HEK293 (cell line): ENCODE results near the gene MYO1E.

ENCODE experiments used
- CTCF ChIA-PET: fragments of 350-600 bp; formaldehyde crosslinking; extraction: SDS; loops from one replicate; lab custom pipeline; 2021; ENCODE audit warnings: antibody characterized with exemption; lab: Yijun Ruan, JAX
- POLR2A ChIA-PET: fragments of 300-600 bp; formaldehyde crosslinking; extraction: SDS; loops from one replicate; lab custom pipeline; 2020; ENCODE audit warnings: antibody characterized with exemption, inconsistent platforms; lab: Yijun Ruan, JAX
- H3K27ac ChIP-seq: fragments of 200-500 bp; sonication (Bioruptor generic); 2 replicates; pipeline ENCODE4 v1.5.1; 2014; ENCODE audit warnings: low read depth, low read length, control low read depth, inconsistent platforms; ENCODE audit errors: extremely low read depth
- H3K36me3 ChIP-seq, 2 experiments: fragments of 200-500 bp in 1 of 2; sonication (Bioruptor generic) in 1 of 2; 1 replicate in 1 of 2; 2 replicates in 1 of 2; pipeline ENCODE4 v1.5.1; 2014 to 2017; ENCODE audit warnings: inconsistent platforms in 2 of 2, low read length in 2 of 2; ENCODE audit not compliant: control insufficient read depth in 2 of 2, insufficient read depth in 1 of 2
- H3K4me1 ChIP-seq: fragments of 200-500 bp; sonication (Bioruptor generic); 2 replicates; pipeline ENCODE4 v1.5.1; 2014; ENCODE audit warnings: mild to moderate bottlenecking, low read length, inconsistent platforms; ENCODE audit not compliant: control insufficient read depth, insufficient read depth
- H3K4me3 ChIP-seq: 2 replicates; pipeline ENCODE4 v1.5.1; 2011; ENCODE audit warnings: low read depth, mild to moderate bottlenecking, control low read depth, low read length, moderate library complexity
- H3K9me3 ChIP-seq: fragments of 200-500 bp; sonication (Bioruptor generic); 2 replicates; pipeline ENCODE4 v1.5.1; 2014; ENCODE audit warnings: low read depth, low read length, inconsistent platforms; ENCODE audit not compliant: control insufficient read depth, insufficient read depth
- CTCF ChIP-seq: fragments of 450-650 bp; formaldehyde crosslinking; IDR thresholded peaks from 2 replicates; pipeline ENCODE4 v1.5.1; 2016; ENCODE audit warnings: missing biosample characterization, missing genetic modification characterization
- GLIS1 ChIP-seq: fragments of 450-650 bp; formaldehyde crosslinking; IDR thresholded peaks from 2 replicates; pipeline ENCODE4 v1.5.1; 2016; ENCODE audit warnings: missing biosample characterization, missing genetic modification characterization
- KLF17 ChIP-seq: fragments of 450-650 bp; formaldehyde crosslinking; IDR thresholded peaks from 2 replicates; pipeline ENCODE4 v1.5.1; 2016; ENCODE audit warnings: missing biosample characterization, missing genetic modification characterization
- KLF8 ChIP-seq: fragments of 450-650 bp; formaldehyde crosslinking; IDR thresholded peaks from 2 replicates; pipeline ENCODE4 v1.5.1; 2016; ENCODE audit warnings: missing biosample characterization, missing genetic modification characterization
- SCRT2 ChIP-seq: fragments of 450-650 bp; formaldehyde crosslinking; IDR thresholded peaks from 2 replicates; pipeline ENCODE4 v1.5.1; 2016; ENCODE audit warnings: missing biosample characterization, missing genetic modification characterization
- SP7 ChIP-seq: fragments of 450-650 bp; formaldehyde crosslinking; IDR thresholded peaks from 2 replicates; pipeline ENCODE4 v1.5.1; 2016; ENCODE audit warnings: missing biosample characterization, missing genetic modification characterization
- ZBTB1 ChIP-seq: fragments of 450-650 bp; formaldehyde crosslinking; IDR thresholded peaks from 2 replicates; pipeline ENCODE4 v1.5.1; 2016; ENCODE audit warnings: missing biosample characterization, missing genetic modification characterization
- ZNF23 ChIP-seq: fragments of 450-650 bp; formaldehyde crosslinking; IDR thresholded peaks from 2 replicates; pipeline ENCODE4 v1.5.1; 2016; ENCODE audit warnings: missing biosample characterization, missing genetic modification characterization, borderline replicate concordance
- ZNF239 ChIP-seq: fragments of 450-650 bp; formaldehyde crosslinking; IDR thresholded peaks from 2 replicates; pipeline ENCODE4 v1.5.1; 2016; ENCODE audit warnings: missing biosample characterization, missing genetic modification characterization
- ZNF292 ChIP-seq: fragments of 450-650 bp; formaldehyde crosslinking; IDR thresholded peaks from 2 replicates; pipeline ENCODE4 v1.5.1; 2016; ENCODE audit warnings: low read depth, missing biosample characterization, missing genetic modification characterization, borderline replicate concordance
- ZNF548 ChIP-seq: fragments of 450-650 bp; formaldehyde crosslinking; IDR thresholded peaks from 2 replicates; pipeline ENCODE4 v1.5.1; 2016; ENCODE audit warnings: missing biosample characterization, missing genetic modification characterization
- ZNF629 ChIP-seq: fragments of 450-650 bp; formaldehyde crosslinking; IDR thresholded peaks from 2 replicates; pipeline ENCODE4 v1.5.1; 2017; ENCODE audit warnings: missing biosample characterization, missing genetic modification characterization
- ZNF677 ChIP-seq: fragments of 450-650 bp; IDR thresholded peaks from 2 replicates; pipeline ENCODE4 v1.5.0; 2018; ENCODE audit warnings: missing biosample characterization, mild to moderate bottlenecking, missing genetic modification characterization, moderate library complexity
- ZNF692 ChIP-seq: fragments of 450-650 bp; formaldehyde crosslinking; IDR thresholded peaks from 2 replicates; pipeline ENCODE4 v1.5.1; 2016; ENCODE audit warnings: missing biosample characterization, missing genetic modification characterization
- ZNF701 ChIP-seq: fragments of 450-650 bp; formaldehyde crosslinking; IDR thresholded peaks from 2 replicates; pipeline ENCODE4 v1.5.1; 2016; ENCODE audit warnings: missing biosample characterization, missing genetic modification characterization
- ZNF76 ChIP-seq: fragments of 450-650 bp; formaldehyde crosslinking; IDR thresholded peaks from 2 replicates; pipeline ENCODE4; 2016; ENCODE audit warnings: low read depth, missing biosample characterization, missing genetic modification characterization, borderline replicate concordance
- ZNF777 ChIP-seq: fragments of 450-650 bp; formaldehyde crosslinking; IDR thresholded peaks from 2 replicates; pipeline ENCODE4 v1.5.1; 2017; ENCODE audit warnings: missing biosample characterization, missing genetic modification characterization, borderline replicate concordance
- TF ChIP-seq, protein P1 (sequence below): fragments of 450-650 bp; formaldehyde crosslinking; IDR thresholded peaks from 2 replicates; pipeline ENCODE4 v1.5.1; 2016; ENCODE audit warnings: missing biosample characterization, missing genetic modification characterization, borderline replicate concordance
- TF ChIP-seq, protein P2 (sequence below): fragments of 450-650 bp; formaldehyde crosslinking; IDR thresholded peaks from 2 replicates; pipeline ENCODE4 v1.5.1; 2016; ENCODE audit warnings: missing biosample characterization, missing genetic modification characterization, low read depth
- TF ChIP-seq, protein P3 (sequence below): fragments of 450-650 bp; formaldehyde crosslinking; IDR thresholded peaks from 2 replicates; pipeline ENCODE4 v1.5.1; 2016; ENCODE audit warnings: missing biosample characterization, missing genetic modification characterization
- TF ChIP-seq, protein P4 (sequence below): fragments of 450-650 bp; formaldehyde crosslinking; IDR thresholded peaks from 2 replicates; pipeline ENCODE4 v1.5.1; 2017; ENCODE audit warnings: missing biosample characterization, missing genetic modification characterization

Gene MYO1E

DNA sequence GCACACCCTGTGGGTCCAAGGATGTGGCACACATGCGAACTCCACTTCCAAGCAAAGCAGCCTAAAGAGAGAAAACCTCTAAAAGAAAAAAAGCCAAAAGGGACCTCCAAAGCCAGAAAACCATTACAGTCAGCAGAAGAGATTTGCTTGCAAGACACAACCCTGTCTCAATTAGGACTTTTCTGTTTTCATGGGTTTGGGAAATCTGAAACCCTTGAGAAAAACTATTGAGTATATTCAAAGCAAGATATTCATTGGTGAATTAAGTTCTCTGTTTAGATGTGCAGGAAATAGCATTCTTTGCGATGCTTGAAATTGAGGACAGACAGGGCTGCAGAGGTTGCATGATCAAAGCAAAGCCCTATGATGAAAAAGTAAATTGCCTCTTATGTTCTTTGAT lies 176.3 kb downstream of the MYO1E start:
- TF ChIP-seq GLIS1 (tag by site-specific recombination) (no peak), ZNF629 (tag by site-specific recombination) (no peak), SP7 (tag by site-specific recombination) (no peak), ZNF76 (tag by site-specific recombination) (no peak), ZNF777 (tag by site-specific recombination) (no peak)
- TF ChIP-seq, protein P1, sequence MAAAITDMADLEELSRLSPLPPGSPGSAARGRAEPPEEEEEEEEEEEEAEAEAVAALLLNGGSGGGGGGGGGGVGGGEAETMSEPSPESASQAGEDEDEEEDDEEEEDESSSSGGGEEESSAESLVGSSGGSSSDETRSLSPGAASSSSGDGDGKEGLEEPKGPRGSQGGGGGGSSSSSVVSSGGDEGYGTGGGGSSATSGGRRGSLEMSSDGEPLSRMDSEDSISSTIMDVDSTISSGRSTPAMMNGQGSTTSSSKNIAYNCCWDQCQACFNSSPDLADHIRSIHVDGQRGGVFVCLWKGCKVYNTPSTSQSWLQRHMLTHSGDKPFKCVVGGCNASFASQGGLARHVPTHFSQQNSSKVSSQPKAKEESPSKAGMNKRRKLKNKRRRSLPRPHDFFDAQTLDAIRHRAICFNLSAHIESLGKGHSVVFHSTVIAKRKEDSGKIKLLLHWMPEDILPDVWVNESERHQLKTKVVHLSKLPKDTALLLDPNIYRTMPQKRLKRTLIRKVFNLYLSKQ (tag by site-specific recombination), result no peak
- TF ChIP-seq, all 188 proteins: peak for 0
- no peak overlapping the region for H3K4me3 ChIP-seq
- ChIA-PET CTCF (no interaction called here), POLR2A (no interaction called here)
- H3K4me1 ChIP-seq, result peaks cover 7% of the 10 kb centered on the region
- peaks cover 8 to 17% of the 10 kb centered on the region in 2 experiments for H3K36me3 ChIP-seq
- H3K9me3 ChIP-seq, result no peaks in the 10 kb centered on the region
- no peak overlapping the region for H3K27ac ChIP-seq

DNA sequence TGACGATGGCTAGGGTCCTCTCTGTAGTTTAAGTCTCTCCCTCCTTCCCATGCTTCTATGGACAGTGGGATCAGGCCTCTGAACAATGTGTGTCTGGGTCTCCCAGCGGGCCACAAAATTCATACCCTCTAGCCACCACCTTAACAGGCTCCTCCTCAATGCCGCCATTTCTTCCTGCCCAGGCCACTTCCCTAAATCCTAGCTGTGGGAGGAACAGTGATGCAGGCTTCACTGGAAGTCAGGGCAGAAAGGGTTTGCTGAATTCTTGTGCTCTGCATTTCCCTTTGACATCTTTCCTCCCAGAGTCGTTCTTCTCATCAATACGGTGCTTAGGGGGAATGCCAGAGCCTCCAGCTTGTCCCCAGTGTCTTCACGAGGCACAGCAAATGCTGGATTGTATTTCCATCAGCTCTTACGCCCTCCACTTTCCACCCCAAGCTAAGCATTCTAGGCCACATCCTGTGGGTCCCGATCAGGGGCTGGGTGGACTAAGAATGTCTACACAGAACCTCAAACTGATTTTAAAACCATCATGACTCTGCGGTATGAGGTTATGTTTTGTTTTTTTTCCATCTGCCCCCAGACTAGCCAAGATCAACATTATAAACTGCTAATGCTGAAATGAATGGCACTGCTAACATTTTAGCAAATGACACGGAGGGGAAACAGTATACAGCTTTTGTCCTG lies 177.9 kb downstream of the MYO1E start:
- Histone ChIP-seq H3K27ac (no peak overlapping the region), H3K4me3 (no peak overlapping the region), H3K9me3 (no peaks in the 10 kb centered on the region), H3K36me3 (peaks cover 8 to 20% of the 10 kb centered on the region in 2 experiments), H3K4me1 (peaks cover 2% of the 10 kb centered on the region)
- ChIA-PET CTCF (interaction anchor here (0.7 kb wide), 1 partner anchor 17 kb away, joined by 3 read pairs; no protein-coding TSS in a partner anchor), POLR2A (no interaction called here)
- no peak for TF ChIP-seq ZNF677 (tag by site-specific recombination)
- no peak for TF ChIP-seq ZNF548 (tag by site-specific recombination)
- TF ChIP-seq, protein P2, sequence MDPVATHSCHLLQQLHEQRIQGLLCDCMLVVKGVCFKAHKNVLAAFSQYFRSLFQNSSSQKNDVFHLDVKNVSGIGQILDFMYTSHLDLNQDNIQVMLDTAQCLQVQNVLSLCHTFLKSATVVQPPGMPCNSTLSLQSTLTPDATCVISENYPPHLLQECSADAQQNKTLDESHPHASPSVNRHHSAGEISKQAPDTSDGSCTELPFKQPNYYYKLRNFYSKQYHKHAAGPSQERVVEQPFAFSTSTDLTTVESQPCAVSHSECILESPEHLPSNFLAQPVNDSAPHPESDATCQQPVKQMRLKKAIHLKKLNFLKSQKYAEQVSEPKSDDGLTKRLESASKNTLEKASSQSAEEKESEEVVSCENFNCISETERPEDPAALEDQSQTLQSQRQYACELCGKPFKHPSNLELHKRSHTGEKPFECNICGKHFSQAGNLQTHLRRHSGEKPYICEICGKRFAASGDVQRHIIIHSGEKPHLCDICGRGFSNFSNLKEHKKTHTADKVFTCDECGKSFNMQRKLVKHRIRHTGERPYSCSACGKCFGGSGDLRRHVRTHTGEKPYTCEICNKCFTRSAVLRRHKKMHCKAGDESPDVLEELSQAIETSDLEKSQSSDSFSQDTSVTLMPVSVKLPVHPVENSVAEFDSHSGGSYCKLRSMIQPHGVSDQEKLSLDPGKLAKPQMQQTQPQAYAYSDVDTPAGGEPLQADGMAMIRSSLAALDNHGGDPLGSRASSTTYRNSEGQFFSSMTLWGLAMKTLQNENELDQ (tag by site-specific recombination), result no peak
- TF ChIP-seq CTCF (tag by site-specific recombination), result no peak
- TF ChIP-seq KLF8 (tag by site-specific recombination), result no peak
- TF ChIP-seq ZNF292 (tag by site-specific recombination), result no peak
- TF ChIP-seq, protein P3, sequence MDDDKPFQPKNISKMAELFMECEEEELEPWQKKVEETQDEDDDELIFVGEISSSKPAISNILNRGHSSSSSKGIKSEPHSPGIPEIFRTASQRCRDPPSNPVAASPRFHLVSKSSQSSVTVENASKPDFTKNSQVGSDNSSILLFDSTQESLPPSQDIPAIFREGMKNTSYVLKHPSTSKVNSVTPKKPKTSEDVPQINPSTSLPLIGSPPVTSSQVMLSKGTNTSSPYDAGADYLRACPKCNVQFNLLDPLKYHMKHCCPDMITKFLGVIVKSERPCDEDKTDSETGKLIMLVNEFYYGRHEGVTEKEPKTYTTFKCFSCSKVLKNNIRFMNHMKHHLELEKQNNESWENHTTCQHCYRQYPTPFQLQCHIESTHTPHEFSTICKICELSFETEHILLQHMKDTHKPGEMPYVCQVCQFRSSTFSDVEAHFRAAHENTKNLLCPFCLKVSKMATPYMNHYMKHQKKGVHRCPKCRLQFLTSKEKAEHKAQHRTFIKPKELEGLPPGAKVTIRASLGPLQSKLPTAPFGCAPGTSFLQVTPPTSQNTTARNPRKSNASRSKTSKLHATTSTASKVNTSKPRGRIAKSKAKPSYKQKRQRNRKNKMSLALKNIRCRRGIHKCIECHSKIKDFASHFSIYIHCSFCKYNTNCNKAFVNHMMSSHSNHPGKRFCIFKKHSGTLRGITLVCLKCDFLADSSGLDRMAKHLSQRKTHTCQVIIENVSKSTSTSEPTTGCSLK (tag by site-specific recombination), result no peak
- TF ChIP-seq KLF17, result no peak
- TF ChIP-seq SCRT2 (tag by site-specific recombination), result no peak
- TF ChIP-seq ZNF692 (tag by site-specific recombination), result no peak
- no peak for TF ChIP-seq ZNF701 (tag by site-specific recombination)
- no peak for TF ChIP-seq ZNF239 (tag by site-specific recombination)
- TF ChIP-seq ZNF23, result no peak
- TF ChIP-seq, protein P4, sequence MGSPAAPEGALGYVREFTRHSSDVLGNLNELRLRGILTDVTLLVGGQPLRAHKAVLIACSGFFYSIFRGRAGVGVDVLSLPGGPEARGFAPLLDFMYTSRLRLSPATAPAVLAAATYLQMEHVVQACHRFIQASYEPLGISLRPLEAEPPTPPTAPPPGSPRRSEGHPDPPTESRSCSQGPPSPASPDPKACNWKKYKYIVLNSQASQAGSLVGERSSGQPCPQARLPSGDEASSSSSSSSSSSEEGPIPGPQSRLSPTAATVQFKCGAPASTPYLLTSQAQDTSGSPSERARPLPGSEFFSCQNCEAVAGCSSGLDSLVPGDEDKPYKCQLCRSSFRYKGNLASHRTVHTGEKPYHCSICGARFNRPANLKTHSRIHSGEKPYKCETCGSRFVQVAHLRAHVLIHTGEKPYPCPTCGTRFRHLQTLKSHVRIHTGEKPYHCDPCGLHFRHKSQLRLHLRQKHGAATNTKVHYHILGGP, result no peak
- TF ChIP-seq ZBTB1, result no peak
